Activated CD8-positive, alpha-beta T cell treated with anti-CD3 and anti-CD28 coated beads for 36 hours (primary cell): ENCODE data around the gene KCNMA1. TPM values are rescaled to one million over a fixed set of nuclear protein-coding genes. Genes with fewer than 3 reads are reported as not detected.

Experiments used
- ATAC-seq: fragments of 200-7000 bp; cut with Tn5 transposase; one replicate; pipeline ENCODE4 v1.10.0; 2021; ENCODE audit warnings: mild to moderate bottlenecking, moderate library complexity
- CTCF ChIA-PET: fragments of 350-600 bp; sonication (Branson Sonifier 250); formaldehyde crosslinking; loops from one replicate; lab custom pipeline; 2021; ENCODE audit warnings: antibody characterized with exemption; lab: Charles Lee
- POLR2A ChIA-PET: fragments of 350-600 bp; sonication (Branson Sonifier 250); formaldehyde crosslinking; loops from one replicate; lab custom pipeline; 2021; ENCODE audit warnings: antibody characterized with exemption; lab: Charles Lee
- DNase-seq: peaks from one replicate; pipeline ENCODE4 v3.0.0-alpha.2; 2020
- H3K27ac Mint-ChIP-seq: one replicate; pipeline ENCODE4 v1.8.0; 2021; ENCODE audit warnings: mild to moderate bottlenecking, mixed read lengths
- H3K27me3 Mint-ChIP-seq: one replicate; pipeline ENCODE4 v1.8.0; 2021; ENCODE audit warnings: mixed read lengths
- H3K36me3 Mint-ChIP-seq: one replicate; pipeline ENCODE4 v1.8.0; 2021; ENCODE audit warnings: low read depth, mixed read lengths
- H3K4me1 Mint-ChIP-seq: one replicate; pipeline ENCODE4 v1.8.0; 2021; ENCODE audit warnings: low read depth, mixed read lengths
- H3K4me3 Mint-ChIP-seq: one replicate; pipeline ENCODE4 v1.8.0; 2021; ENCODE audit warnings: mild to moderate bottlenecking, moderate library complexity, mixed read lengths
- H3K9me3 Mint-ChIP-seq: one replicate; pipeline ENCODE4 v1.8.0; 2021; ENCODE audit warnings: mixed read lengths
- CTCF ChIP-seq: fragments of 200-600 bp; IDR thresholded peaks from one replicate; pipeline ENCODE4 v1.8.0; 2022; ENCODE audit warnings: antibody characterized with exemption, mild to moderate bottlenecking
- intact Hi-C: fragments of 100-400 bp; cut with micrococcal nuclease; formaldehyde crosslinking; loops from one replicate; pipeline ENCODE4 v1.10.0; 2022
- total RNA-seq, 2 experiments: library from RNA; stranded (reverse); gene quantifications; one replicate each; pipeline ENCODE4 v1.2.3, GENCODE V29; 2021

Gene KCNMA1
- total RNA-seq, 2 experiments from 2014 or later = 0.18 TPM; not detected in 1

GRCh38 chr10:77678146-77678545 lies 40.5 kb upstream of the KCNMA1 start:
- H3K4me1 Mint-ChIP-seq = peaks cover 3% of the 10 kb centered on the region
- H3K9me3 Mint-ChIP-seq = no peaks in the 10 kb centered on the region
- intact Hi-C loops = no loop called here
- no peak overlapping the region for H3K27ac Mint-ChIP-seq
- no peak for ATAC-seq
- no peak for DNase-seq
- peaks cover 14% of the 10 kb centered on the region for H3K27me3 Mint-ChIP-seq
- ChIA-PET POLR2A (no interaction called here), CTCF (no interaction called here)
- TF ChIP-seq CTCF = no peak
- H3K4me3 Mint-ChIP-seq = no peak overlapping the region
- no peaks in the 10 kb centered on the region for H3K36me3 Mint-ChIP-seq

GRCh38 chr10:77675347-77675746 lies 37.7 kb upstream of the KCNMA1 start:
- Mint-ChIP-seq H3K36me3 (no peaks in the 10 kb centered on the region), H3K4me1 (peaks cover 3% of the 10 kb centered on the region), H3K4me3 (no peak overlapping the region), H3K27ac (no peak overlapping the region), H3K27me3 (peaks cover 12% of the 10 kb centered on the region), H3K9me3 (no peaks in the 10 kb centered on the region)
- no peak for TF ChIP-seq CTCF
- ATAC-seq = no peak
- intact Hi-C loops = no loop called here
- POLR2A ChIA-PET = no interaction called here
- CTCF ChIA-PET = no interaction called here
- no peak for DNase-seq

GRCh38 chr10:77673515-77674140 lies 36.0 kb upstream of the KCNMA1 start:
- ATAC-seq = no peak
- H3K36me3 Mint-ChIP-seq = no peaks in the 10 kb centered on the region
- H3K9me3 Mint-ChIP-seq = no peaks in the 10 kb centered on the region
- no peak overlapping the region for H3K4me3 Mint-ChIP-seq
- peaks cover 21% of the 10 kb centered on the region for H3K27me3 Mint-ChIP-seq
- no peak for TF ChIP-seq CTCF
- ChIA-PET POLR2A (no interaction called here), CTCF (interaction anchor here (1.0 kb wide), 2 partner anchors 29 to 508 kb away, joined by 3 read pairs; no protein-coding TSS in a partner anchor)
- no peak for DNase-seq
- no peak overlapping the region for H3K27ac Mint-ChIP-seq
- H3K4me1 Mint-ChIP-seq = peaks cover 3% of the 10 kb centered on the region
- intact Hi-C loops = no loop called here

GRCh38 chr10:77673101-77673500 lies 35.5 kb upstream of the KCNMA1 start:
- POLR2A ChIA-PET = no interaction called here
- no peak for TF ChIP-seq CTCF
- Mint-ChIP-seq H3K27ac (no peak overlapping the region), H3K9me3 (no peaks in the 10 kb centered on the region), H3K4me1 (peaks cover 3% of the 10 kb centered on the region), H3K4me3 (no peak overlapping the region), H3K27me3 (peaks cover 21% of the 10 kb centered on the region), H3K36me3 (no peaks in the 10 kb centered on the region)
- CTCF ChIA-PET = interaction anchor here (1.0 kb wide), 2 partner anchors 29 to 507 kb away, joined by 3 read pairs; no protein-coding TSS in a partner anchor
- intact Hi-C loops = no loop called here
- ATAC-seq = no peak
- DNase-seq = no peak

- DNase-seq (no peak), ATAC-seq (no peak)
- intact Hi-C loops = no loop called here
- Mint-ChIP-seq H3K4me3 (no peak overlapping the region), H3K27ac (no peak overlapping the region), H3K36me3 (no peaks in the 10 kb centered on the region), H3K4me1 (peaks cover 3% of the 10 kb centered on the region), H3K27me3 (peaks cover 21% of the 10 kb centered on the region), H3K9me3 (no peaks in the 10 kb centered on the region)
- POLR2A ChIA-PET = no interaction called here
- CTCF ChIA-PET = no interaction called here
- no peak for TF ChIP-seq CTCF
These were observed 34.1 kb upstream of the KCNMA1 start for GRCh38 chr10:77671594-77672252.
